ENCODE results near the gene CACNB2. TPM values are rescaled to one million over a fixed set of nuclear protein-coding genes. Genes with fewer than 3 reads are reported as not detected.
"Not testable (repeated sequence)": the region's sequence is repeated elsewhere in the genome, so short reads cannot be mapped to it uniquely, and the experiment has no call there.

Gene CACNB2
- total and polyA plus RNA-seq, 8 donors, result 4.9 to 11.1 (median 7.3) TPM

GRCh38 chr10:18178854-18179483, 38.7 kb downstream of the CACNB2 start:
- no peak overlapping the region for H3K4me3 ChIP-seq
- H3K9me3 ChIP-seq, result no peaks in the 10 kb centered on the region
- no peak overlapping the region for H3K27ac ChIP-seq
- H3K36me3 ChIP-seq, result no peaks in the 10 kb centered on the region
- H3K4me1 ChIP-seq, result peaks cover 5 to 9% (median 8%) of the 10 kb centered on the region in 3 donors
- FAIRE-seq (no peak), ATAC-seq (peak in 3 of 4 donors; percentile 8 to 37 (median 34)), DNase-seq (no peak)
- intact Hi-C loops (cut with DNase I), result no loop called here
- H3K27me3 ChIP-seq, result no peaks in the 10 kb centered on the region
- no peak for TF ChIP-seq CTCF (IDR thresholded peaks at IDR 0.05)
- 59 to 63% methylated on average over 3 of the region's 3 CpGs for WGBS, 2 donors

GRCh38 chr10:18179891-18180290, 39.7 kb downstream of the CACNB2 start:
- ATAC-seq (peak; percentile 90 to 97 (median 95)), FAIRE-seq (peak; percentile 94), DNase-seq (peak in 3 of 6 donors; percentile 15 to 35 (median 33))
- 23 to 27% methylated on average over 6 of the region's 6 CpGs for WGBS, 2 donors
- Histone ChIP-seq H3K27me3 (no peaks in the 10 kb centered on the region), H3K36me3 (no peaks in the 10 kb centered on the region), H3K4me3 (no peak overlapping the region), H3K27ac (peak overlapping the region in 2 of 4 donors; percentile 3 to 54), H3K9me3 (no peaks in the 10 kb centered on the region), H3K4me1 (peaks cover 5 to 9% (median 8%) of the 10 kb centered on the region in 3 donors)
- no peak for TF ChIP-seq CTCF (IDR thresholded peaks at IDR 0.05)
- intact Hi-C loops (cut with DNase I), result no loop called here

GRCh38 chr10:18181382-18181781, 41.2 kb downstream of the CACNB2 start:
- H3K9me3 ChIP-seq; H3K36me3 ChIP-seq; FAIRE-seq; H3K27ac ChIP-seq; H3K4me3 ChIP-seq; DNase-seq; intact Hi-C loops (cut with DNase I); ATAC-seq; H3K27me3 ChIP-seq: not testable (repeated sequence)
- 97 to 100% methylated on average over 5 of the region's 5 CpGs for WGBS, 2 donors
- peaks cover 9 to 14% (median 11%) of the 10 kb centered on the region in 3 donors for H3K4me1 ChIP-seq

- Histone ChIP-seq H3K4me1 (peaks cover 0 to 7% (median 5%) of the 10 kb centered on the region in 3 donors), H3K27ac (no peak overlapping the region), H3K27me3 (no peaks in the 10 kb centered on the region), H3K4me3 (no peak overlapping the region), H3K9me3 (no peaks in the 10 kb centered on the region), H3K36me3 (no peaks in the 10 kb centered on the region)
- intact Hi-C loops (cut with DNase I), result no loop called here
- FAIRE-seq (no peak), DNase-seq (peak in 3 of 6 donors; percentile 26 to 49 (median 32)), ATAC-seq (peak; percentile 92 to 96 (median 95))
- no peak for TF ChIP-seq CTCF (IDR thresholded peaks at IDR 0.05)
- 31 to 44% methylated on average over 3 of the region's 3 CpGs for WGBS, 2 donors
Measured at GRCh38 chr10:18185621-18186020, 45.4 kb downstream of the CACNB2 start.

- DNase-seq (peak in 4 of 6 donors; percentile 41 to 68 (median 65)), FAIRE-seq (no peak), ATAC-seq (peak; percentile 82 to 90 (median 88))
- H3K27me3 ChIP-seq, result no peaks in the 10 kb centered on the region
- no peaks in the 10 kb centered on the region for H3K36me3 ChIP-seq
- H3K4me3 ChIP-seq, result no peak overlapping the region
- no peaks in the 10 kb centered on the region for H3K9me3 ChIP-seq
- TF ChIP-seq CTCF (IDR thresholded peaks at IDR 0.05), result no peak
- intact Hi-C loops (cut with DNase I), result no loop called here
- 52 to 59% methylated on average over 4 of the region's 4 CpGs for WGBS, 2 donors
- H3K4me1 ChIP-seq, result peaks cover 0 to 6% (median 0%) of the 10 kb centered on the region in 3 donors
- H3K27ac ChIP-seq, result peak overlapping the region in 2 of 4 donors; percentile 38 to 42
Measured at GRCh38 chr10:18190840-18191239, 50.6 kb downstream of the CACNB2 start.

Data from pancreas (tissue), 10 donors.